GM12892 (cell line): ENCODE data around the gene MRPL28.

Experiments
- POLR2A ChIP-seq: IDR thresholded peaks from 2 replicates; pipeline ENCODE4 v1.6.1; 2011; ENCODE audit warnings: low read depth, low read length, control low read depth
- POLR2AphosphoS5 ChIP-seq: IDR thresholded peaks from 2 replicates; pipeline ENCODE4 v1.6.1; 2011; ENCODE audit warnings: low read depth, low read length, control low read depth
- TAF1 ChIP-seq: IDR thresholded peaks from 2 replicates; pipeline ENCODE4 v1.6.1; 2011; ENCODE audit warnings: low read depth, mild to moderate bottlenecking, control low read depth, low read length, borderline replicate concordance

GRCh38 chr16:373848-374615, 3.7 kb upstream of the MRPL28 start:
- no peak for TF ChIP-seq POLR2AphosphoS5
- TF ChIP-seq POLR2A: no peak
- no peak for TF ChIP-seq TAF1
